WTC11 (cell line): ENCODE results near the gene APOO. TPM values are rescaled to one million over a fixed set of nuclear protein-coding genes. Genes with fewer than 3 reads are reported as not detected.

Experiments
- ATAC-seq: fragments of 200-7000 bp; cut with Tn5 transposase; 2 replicates; pipeline ENCODE4 v1.10.0; 2021; ENCODE audit warnings: mild to moderate bottlenecking, moderate library complexity
- CTCF ChIA-PET: fragments of 300-600 bp; sonication (Branson Sonifier 250); formaldehyde crosslinking; loops from one replicate; lab custom pipeline; 2021; ENCODE audit warnings: antibody characterized with exemption; lab: Charles Lee
- POLR2A ChIA-PET: fragments of 350-600 bp; sonication (Branson Sonifier 250); formaldehyde crosslinking; loops from one replicate; lab custom pipeline; 2021; ENCODE audit warnings: antibody characterized with exemption; lab: Charles Lee
- DNase-seq: peaks from one replicate; pipeline ENCODE4 v3.0.0; 2021; ENCODE audit warnings: low spot score
- H3K27ac Mint-ChIP-seq: 2 replicates; pipeline ENCODE4 v1.8.0; 2021; ENCODE audit warnings: mixed read lengths
- H3K27me3 Mint-ChIP-seq: 2 replicates; pipeline ENCODE4 v1.8.0; 2021; ENCODE audit warnings: low read depth, mild to moderate bottlenecking, moderate library complexity, mixed read lengths
- H3K36me3 Mint-ChIP-seq: 2 replicates; pipeline ENCODE4 v1.8.0; 2021; ENCODE audit warnings: mixed read lengths
- H3K4me1 Mint-ChIP-seq: 2 replicates; pipeline ENCODE4 v1.8.0; 2022; ENCODE audit warnings: mixed read lengths
- H3K4me3 Mint-ChIP-seq: 2 replicates; pipeline ENCODE4 v1.8.0; 2021; ENCODE audit warnings: mild to moderate bottlenecking, moderate library complexity, mixed read lengths
- H3K9me3 Mint-ChIP-seq: 2 replicates; pipeline ENCODE4 v1.8.0; 2021; ENCODE audit warnings: mixed read lengths
- CREB1 ChIP-seq: sonication (generic); formaldehyde crosslinking; IDR thresholded peaks from 2 replicates; pipeline ENCODE4 v1.8.0; 2023; ENCODE audit warnings: mild to moderate bottlenecking, missing genetic modification reagents
- CREM ChIP-seq: sonication (generic); formaldehyde crosslinking; IDR thresholded peaks from 2 replicates; pipeline ENCODE4 v1.8.1; 2022; ENCODE audit warnings: mild to moderate bottlenecking, missing genetic modification reagents, moderate library complexity
- EMX1 ChIP-seq: fragments of 250-450 bp; sonication (Bioruptor Pico); IDR thresholded peaks from 2 replicates; pipeline ENCODE4 v1.8.0; 2021; ENCODE audit warnings: mild to moderate bottlenecking
- GABPB1 ChIP-seq: sonication (generic); formaldehyde crosslinking; IDR thresholded peaks from 2 replicates; pipeline ENCODE4 v1.8.1; 2023; ENCODE audit warnings: mild to moderate bottlenecking, missing genetic modification reagents
- JUN ChIP-seq: sonication (generic); formaldehyde crosslinking; IDR thresholded peaks from 2 replicates; pipeline ENCODE4 v1.8.0; 2023; ENCODE audit warnings: mild to moderate bottlenecking, missing genetic modification reagents
- KAT7 ChIP-seq: sonication (generic); formaldehyde crosslinking; IDR thresholded peaks from 2 replicates; pipeline ENCODE4 v1.8.1; 2023; ENCODE audit warnings: missing genetic modification reagents, mild to moderate bottlenecking, borderline replicate concordance
- PRRX2 ChIP-seq: fragments of 250-450 bp; sonication (Bioruptor Pico); IDR thresholded peaks from 2 replicates; pipeline ENCODE4 v1.8.0; 2021; ENCODE audit warnings: mild to moderate bottlenecking
- SMAD4 ChIP-seq: sonication (generic); formaldehyde crosslinking; IDR thresholded peaks from 2 replicates; pipeline ENCODE4 v1.8.0; 2022; ENCODE audit warnings: mild to moderate bottlenecking, missing genetic modification reagents
- SP1 ChIP-seq: sonication (generic); formaldehyde crosslinking; conservative IDR thresholded peaks from 2 replicates; pipeline ENCODE4 v1.8.1; 2022; ENCODE audit warnings: missing genetic modification reagents
- TP53 ChIP-seq: sonication (generic); formaldehyde crosslinking; IDR thresholded peaks from 2 replicates; pipeline ENCODE4 v1.8.1; 2023; ENCODE audit warnings: mild to moderate bottlenecking, missing genetic modification reagents
- ZBTB21 ChIP-seq: sonication (generic); formaldehyde crosslinking; IDR thresholded peaks from 2 replicates; pipeline ENCODE4 v1.8.1; 2023; ENCODE audit warnings: mild to moderate bottlenecking, missing genetic modification reagents, borderline replicate concordance
- total RNA-seq: library from RNA; stranded (reverse); gene quantifications from 3 replicates; pipeline ENCODE4 v1.2.3, GENCODE V29; 2021
- TF ChIP-seq, protein P1 (sequence below): sonication (generic); formaldehyde crosslinking; conservative IDR thresholded peaks from 2 replicates; pipeline ENCODE4 v1.8.1; 2022; ENCODE audit warnings: mild to moderate bottlenecking, missing genetic modification reagents
- TF ChIP-seq, protein P2 (sequence below): sonication (generic); formaldehyde crosslinking; IDR thresholded peaks from 2 replicates; pipeline ENCODE4 v1.8.1; 2023; ENCODE audit warnings: mild to moderate bottlenecking, missing genetic modification reagents, borderline replicate concordance
- TF ChIP-seq, protein P3 (sequence below): fragments of 250-450 bp; sonication (Bioruptor Pico); IDR thresholded peaks from 2 replicates; pipeline ENCODE4 v1.9.0; 2021; ENCODE audit warnings: moderate library complexity, mild to moderate bottlenecking, inconsistent platforms, borderline replicate concordance
- TF ChIP-seq, protein P4 (sequence below): sonication (generic); formaldehyde crosslinking; IDR thresholded peaks from 2 replicates; pipeline ENCODE4 v1.8.0; 2022; ENCODE audit warnings: mild to moderate bottlenecking, missing genetic modification reagents
- TF ChIP-seq, protein P5 (sequence below): sonication (generic); formaldehyde crosslinking; IDR thresholded peaks from 2 replicates; pipeline ENCODE4 v1.8.1; 2022; ENCODE audit warnings: missing genetic modification reagents, borderline replicate concordance
- TF ChIP-seq, protein P6 (sequence below): sonication (generic); formaldehyde crosslinking; IDR thresholded peaks from 2 replicates; pipeline ENCODE4 v1.8.1; 2023; ENCODE audit warnings: mild to moderate bottlenecking, missing genetic modification reagents
- TF ChIP-seq, protein P7 (sequence below): sonication (generic); formaldehyde crosslinking; IDR thresholded peaks from 2 replicates; pipeline ENCODE4 v1.8.1; 2023; ENCODE audit warnings: mild to moderate bottlenecking, missing genetic modification reagents, moderate library complexity
- TF ChIP-seq, protein P8 (sequence below): sonication (generic); formaldehyde crosslinking; conservative IDR thresholded peaks from 2 replicates; pipeline ENCODE4 v1.8.1; 2023; ENCODE audit warnings: mild to moderate bottlenecking, low read depth, missing genetic modification reagents, moderate library complexity

Gene APOO
- total RNA-seq, 1 experiment from 2014 or later: 55.5 TPM

DNA sequence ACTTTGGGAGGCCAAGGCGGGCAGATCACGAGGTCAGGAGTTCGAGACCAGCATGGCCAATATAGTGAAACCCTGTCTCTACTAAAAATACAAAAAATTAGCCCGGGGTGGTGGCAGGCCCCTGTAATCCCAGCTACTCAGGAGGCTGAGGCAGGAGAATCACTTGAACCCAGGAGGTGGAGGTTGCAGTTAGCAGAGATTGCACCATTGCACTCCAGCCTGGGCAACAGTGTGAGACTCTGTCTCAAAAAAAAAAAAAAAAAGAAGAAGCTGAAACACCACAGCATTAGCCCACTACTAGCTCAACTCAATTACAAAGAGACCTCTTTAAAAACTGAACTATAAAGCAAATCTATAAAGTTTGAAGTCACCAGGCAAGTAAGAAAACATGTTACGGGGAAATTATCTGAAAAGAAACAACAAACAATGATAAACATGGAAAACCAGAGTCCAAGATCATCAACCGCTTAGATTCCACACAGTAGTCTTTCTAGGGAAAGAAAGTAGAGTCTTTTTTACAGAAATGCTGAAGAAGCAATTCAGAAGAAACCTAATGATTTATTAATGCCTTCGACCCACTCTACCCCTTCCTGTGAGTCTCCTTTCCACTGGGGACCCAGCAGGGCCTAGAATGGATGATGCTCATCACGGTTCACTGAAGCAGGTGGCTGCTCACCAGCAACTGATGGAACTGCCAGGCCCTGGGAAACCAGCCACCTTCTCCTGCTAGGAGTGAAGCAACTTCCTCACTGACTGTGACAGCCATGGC is 118.2 kb downstream of the APOO start:
- TF ChIP-seq, protein P1, sequence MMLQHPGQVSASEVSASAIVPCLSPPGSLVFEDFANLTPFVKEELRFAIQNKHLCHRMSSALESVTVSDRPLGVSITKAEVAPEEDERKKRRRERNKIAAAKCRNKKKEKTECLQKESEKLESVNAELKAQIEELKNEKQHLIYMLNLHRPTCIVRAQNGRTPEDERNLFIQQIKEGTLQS (CRISPR knock-in tag): no peak
- TF ChIP-seq, protein P2, sequence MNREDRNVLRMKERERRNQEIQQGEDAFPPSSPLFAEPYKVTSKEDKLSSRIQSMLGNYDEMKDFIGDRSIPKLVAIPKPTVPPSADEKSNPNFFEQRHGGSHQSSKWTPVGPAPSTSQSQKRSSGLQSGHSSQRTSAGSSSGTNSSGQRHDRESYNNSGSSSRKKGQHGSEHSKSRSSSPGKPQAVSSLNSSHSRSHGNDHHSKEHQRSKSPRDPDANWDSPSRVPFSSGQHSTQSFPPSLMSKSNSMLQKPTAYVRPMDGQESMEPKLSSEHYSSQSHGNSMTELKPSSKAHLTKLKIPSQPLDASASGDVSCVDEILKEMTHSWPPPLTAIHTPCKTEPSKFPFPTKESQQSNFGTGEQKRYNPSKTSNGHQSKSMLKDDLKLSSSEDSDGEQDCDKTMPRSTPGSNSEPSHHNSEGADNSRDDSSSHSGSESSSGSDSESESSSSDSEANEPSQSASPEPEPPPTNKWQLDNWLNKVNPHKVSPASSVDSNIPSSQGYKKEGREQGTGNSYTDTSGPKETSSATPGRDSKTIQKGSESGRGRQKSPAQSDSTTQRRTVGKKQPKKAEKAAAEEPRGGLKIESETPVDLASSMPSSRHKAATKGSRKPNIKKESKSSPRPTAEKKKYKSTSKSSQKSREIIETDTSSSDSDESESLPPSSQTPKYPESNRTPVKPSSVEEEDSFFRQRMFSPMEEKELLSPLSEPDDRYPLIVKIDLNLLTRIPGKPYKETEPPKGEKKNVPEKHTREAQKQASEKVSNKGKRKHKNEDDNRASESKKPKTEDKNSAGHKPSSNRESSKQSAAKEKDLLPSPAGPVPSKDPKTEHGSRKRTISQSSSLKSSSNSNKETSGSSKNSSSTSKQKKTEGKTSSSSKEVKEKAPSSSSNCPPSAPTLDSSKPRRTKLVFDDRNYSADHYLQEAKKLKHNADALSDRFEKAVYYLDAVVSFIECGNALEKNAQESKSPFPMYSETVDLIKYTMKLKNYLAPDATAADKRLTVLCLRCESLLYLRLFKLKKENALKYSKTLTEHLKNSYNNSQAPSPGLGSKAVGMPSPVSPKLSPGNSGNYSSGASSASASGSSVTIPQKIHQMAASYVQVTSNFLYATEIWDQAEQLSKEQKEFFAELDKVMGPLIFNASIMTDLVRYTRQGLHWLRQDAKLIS (CRISPR knock-in tag): no peak
- TF ChIP-seq JUN (CRISPR knock-in tag): no peak
- TF ChIP-seq SP1: no peak
- TF ChIP-seq, protein P3, sequence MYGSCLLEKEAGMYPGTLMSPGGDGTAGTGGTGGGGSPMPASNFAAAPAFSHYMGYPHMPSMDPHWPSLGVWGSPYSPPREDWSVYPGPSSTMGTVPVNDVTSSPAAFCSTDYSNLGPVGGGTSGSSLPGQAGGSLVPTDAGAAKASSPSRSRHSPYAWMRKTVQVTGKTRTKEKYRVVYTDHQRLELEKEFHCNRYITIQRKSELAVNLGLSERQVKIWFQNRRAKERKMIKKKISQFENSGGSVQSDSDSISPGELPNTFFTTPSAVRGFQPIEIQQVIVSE (CRISPR knock-in tag): no peak
- TF ChIP-seq SMAD4 (CRISPR knock-in tag): no peak
- no peak for TF ChIP-seq GABPB1 (CRISPR knock-in tag)
- TF ChIP-seq CREB1: no peak
- TF ChIP-seq, protein P4, sequence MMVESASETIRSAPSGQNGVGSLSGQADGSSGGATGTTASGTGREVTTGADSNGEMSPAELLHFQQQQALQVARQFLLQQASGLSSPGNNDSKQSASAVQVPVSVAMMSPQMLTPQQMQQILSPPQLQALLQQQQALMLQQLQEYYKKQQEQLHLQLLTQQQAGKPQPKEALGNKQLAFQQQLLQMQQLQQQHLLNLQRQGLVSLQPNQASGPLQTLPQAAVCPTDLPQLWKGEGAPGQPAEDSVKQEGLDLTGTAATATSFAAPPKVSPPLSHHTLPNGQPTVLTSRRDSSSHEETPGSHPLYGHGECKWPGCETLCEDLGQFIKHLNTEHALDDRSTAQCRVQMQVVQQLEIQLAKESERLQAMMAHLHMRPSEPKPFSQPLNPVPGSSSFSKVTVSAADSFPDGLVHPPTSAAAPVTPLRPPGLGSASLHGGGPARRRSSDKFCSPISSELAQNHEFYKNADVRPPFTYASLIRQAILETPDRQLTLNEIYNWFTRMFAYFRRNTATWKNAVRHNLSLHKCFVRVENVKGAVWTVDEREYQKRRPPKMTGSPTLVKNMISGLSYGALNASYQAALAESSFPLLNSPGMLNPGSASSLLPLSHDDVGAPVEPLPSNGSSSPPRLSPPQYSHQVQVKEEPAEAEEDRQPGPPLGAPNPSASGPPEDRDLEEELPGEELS (CRISPR knock-in tag): no peak
- no peak for TF ChIP-seq ZBTB21 (CRISPR knock-in tag)
- TF ChIP-seq, protein P5, sequence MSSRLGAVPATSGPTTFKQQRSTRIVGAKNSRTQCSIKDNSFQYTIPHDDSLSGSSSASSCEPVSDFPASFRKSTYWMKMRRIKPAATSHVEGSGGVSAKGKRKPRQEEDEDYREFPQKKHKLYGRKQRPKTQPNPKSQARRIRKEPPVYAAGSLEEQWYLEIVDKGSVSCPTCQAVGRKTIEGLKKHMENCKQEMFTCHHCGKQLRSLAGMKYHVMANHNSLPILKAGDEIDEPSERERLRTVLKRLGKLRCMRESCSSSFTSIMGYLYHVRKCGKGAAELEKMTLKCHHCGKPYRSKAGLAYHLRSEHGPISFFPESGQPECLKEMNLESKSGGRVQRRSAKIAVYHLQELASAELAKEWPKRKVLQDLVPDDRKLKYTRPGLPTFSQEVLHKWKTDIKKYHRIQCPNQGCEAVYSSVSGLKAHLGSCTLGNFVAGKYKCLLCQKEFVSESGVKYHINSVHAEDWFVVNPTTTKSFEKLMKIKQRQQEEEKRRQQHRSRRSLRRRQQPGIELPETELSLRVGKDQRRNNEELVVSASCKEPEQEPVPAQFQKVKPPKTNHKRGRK (CRISPR knock-in tag): no peak
- TF ChIP-seq KAT7 (CRISPR knock-in tag): no peak
- TF ChIP-seq, all 79 proteins: peak for 0
- DNase-seq: no peak

DNA sequence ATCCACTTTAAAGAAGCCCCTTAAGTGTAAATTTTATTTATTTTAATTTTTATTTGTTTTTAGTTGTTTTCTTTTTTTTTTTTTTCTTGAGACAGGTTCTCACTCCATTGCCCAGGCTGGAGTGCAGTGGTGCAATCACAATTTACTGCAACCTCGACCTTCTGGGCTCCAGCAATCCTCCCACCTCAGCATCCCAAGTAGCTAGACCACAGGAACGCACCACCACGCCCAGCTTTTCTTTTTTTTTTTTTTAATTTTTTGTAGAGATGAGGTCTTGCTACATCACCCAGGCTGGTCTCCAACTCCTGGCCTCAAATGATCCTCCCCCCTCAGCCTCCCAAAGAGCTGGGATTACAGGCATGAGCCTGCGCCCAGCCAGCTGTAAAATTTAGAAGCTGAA is 118.8 kb downstream of the APOO start:
- H3K4me1 Mint-ChIP-seq: peaks cover 19% of the 10 kb centered on the region

More for the DNA sequence above, 118.2 kb downstream of the APOO start:
- Mint-ChIP-seq H3K36me3 (peaks cover 16% of the 10 kb centered on the region), H3K9me3 (no peaks in the 10 kb centered on the region), H3K4me1 (peaks cover 13% of the 10 kb centered on the region), H3K4me3 (no peak overlapping the region), H3K27me3 (no peaks in the 10 kb centered on the region), H3K27ac (no peak overlapping the region)
- CTCF ChIA-PET: interaction anchor here (0.6 kb wide), 1 partner anchor 24 kb away, joined by 3 read pairs; no protein-coding TSS in a partner anchor
- POLR2A ChIA-PET: no interaction called here
- ATAC-seq: no peak

More for the DNA sequence above, 118.8 kb downstream of the APOO start:
- Mint-ChIP-seq H3K36me3 (peaks cover 22% of the 10 kb centered on the region), H3K9me3 (no peaks in the 10 kb centered on the region), H3K27ac (no peak overlapping the region), H3K4me3 (no peak overlapping the region), H3K27me3 (no peaks in the 10 kb centered on the region; the same call in 1 of the 2 replicates)
- POLR2A ChIA-PET: no interaction called here
- CTCF ChIA-PET: no interaction called here
- TF ChIP-seq PRRX2 (CRISPR knock-in tag) (no peak), KAT7 (CRISPR knock-in tag) (no peak), CREM (no peak), CREB1 (no peak), SMAD4 (CRISPR knock-in tag) (no peak), TP53 (CRISPR knock-in tag) (no peak), EMX1 (CRISPR knock-in tag) (no peak)
- TF ChIP-seq, protein P1 (CRISPR knock-in tag): no peak
- TF ChIP-seq, protein P6, sequence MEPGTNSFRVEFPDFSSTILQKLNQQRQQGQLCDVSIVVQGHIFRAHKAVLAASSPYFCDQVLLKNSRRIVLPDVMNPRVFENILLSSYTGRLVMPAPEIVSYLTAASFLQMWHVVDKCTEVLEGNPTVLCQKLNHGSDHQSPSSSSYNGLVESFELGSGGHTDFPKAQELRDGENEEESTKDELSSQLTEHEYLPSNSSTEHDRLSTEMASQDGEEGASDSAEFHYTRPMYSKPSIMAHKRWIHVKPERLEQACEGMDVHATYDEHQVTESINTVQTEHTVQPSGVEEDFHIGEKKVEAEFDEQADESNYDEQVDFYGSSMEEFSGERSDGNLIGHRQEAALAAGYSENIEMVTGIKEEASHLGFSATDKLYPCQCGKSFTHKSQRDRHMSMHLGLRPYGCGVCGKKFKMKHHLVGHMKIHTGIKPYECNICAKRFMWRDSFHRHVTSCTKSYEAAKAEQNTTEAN (CRISPR knock-in tag): no peak
- TF ChIP-seq, protein P7, sequence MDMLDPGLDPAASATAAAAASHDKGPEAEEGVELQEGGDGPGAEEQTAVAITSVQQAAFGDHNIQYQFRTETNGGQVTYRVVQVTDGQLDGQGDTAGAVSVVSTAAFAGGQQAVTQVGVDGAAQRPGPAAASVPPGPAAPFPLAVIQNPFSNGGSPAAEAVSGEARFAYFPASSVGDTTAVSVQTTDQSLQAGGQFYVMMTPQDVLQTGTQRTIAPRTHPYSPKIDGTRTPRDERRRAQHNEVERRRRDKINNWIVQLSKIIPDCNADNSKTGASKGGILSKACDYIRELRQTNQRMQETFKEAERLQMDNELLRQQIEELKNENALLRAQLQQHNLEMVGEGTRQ: no peak
- TF ChIP-seq, protein P8, sequence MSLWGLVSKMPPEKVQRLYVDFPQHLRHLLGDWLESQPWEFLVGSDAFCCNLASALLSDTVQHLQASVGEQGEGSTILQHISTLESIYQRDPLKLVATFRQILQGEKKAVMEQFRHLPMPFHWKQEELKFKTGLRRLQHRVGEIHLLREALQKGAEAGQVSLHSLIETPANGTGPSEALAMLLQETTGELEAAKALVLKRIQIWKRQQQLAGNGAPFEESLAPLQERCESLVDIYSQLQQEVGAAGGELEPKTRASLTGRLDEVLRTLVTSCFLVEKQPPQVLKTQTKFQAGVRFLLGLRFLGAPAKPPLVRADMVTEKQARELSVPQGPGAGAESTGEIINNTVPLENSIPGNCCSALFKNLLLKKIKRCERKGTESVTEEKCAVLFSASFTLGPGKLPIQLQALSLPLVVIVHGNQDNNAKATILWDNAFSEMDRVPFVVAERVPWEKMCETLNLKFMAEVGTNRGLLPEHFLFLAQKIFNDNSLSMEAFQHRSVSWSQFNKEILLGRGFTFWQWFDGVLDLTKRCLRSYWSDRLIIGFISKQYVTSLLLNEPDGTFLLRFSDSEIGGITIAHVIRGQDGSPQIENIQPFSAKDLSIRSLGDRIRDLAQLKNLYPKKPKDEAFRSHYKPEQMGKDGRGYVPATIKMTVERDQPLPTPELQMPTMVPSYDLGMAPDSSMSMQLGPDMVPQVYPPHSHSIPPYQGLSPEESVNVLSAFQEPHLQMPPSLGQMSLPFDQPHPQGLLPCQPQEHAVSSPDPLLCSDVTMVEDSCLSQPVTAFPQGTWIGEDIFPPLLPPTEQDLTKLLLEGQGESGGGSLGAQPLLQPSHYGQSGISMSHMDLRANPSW: no peak
- TF ChIP-seq, all 79 proteins: peak for 0
- DNase-seq: no peak
- ATAC-seq: no peak
